BJ (cell line): ENCODE data around the gene GIPC1. TPM values are rescaled to one million over a fixed set of nuclear protein-coding genes. Genes with fewer than 3 reads are reported as not detected.

Source experiments
- CTCF ChIA-PET: fragments of 350-600 bp; formaldehyde crosslinking; extraction: SDS; loops from one replicate; lab custom pipeline; 2021; ENCODE audit warnings: antibody characterized with exemption, inconsistent platforms; lab: Yijun Ruan, JAX
- POLR2A ChIA-PET: fragments of 300-600 bp; sonication (Branson Sonifier 250); formaldehyde crosslinking; extraction: SDS; loops from one replicate; lab custom pipeline; 2021; ENCODE audit warnings: antibody characterized with exemption; lab: Charles Lee
- DNase-seq: peaks from one replicate; pipeline ENCODE4 v3.0.0-alpha.2; 2011; ENCODE audit warnings: low read depth
- H3K27me3 ChIP-seq: 2 replicates; pipeline ENCODE4 v1.6.0; 2011; ENCODE audit warnings: low read length; ENCODE audit not compliant: control insufficient read depth, insufficient read depth
- H3K36me3 ChIP-seq: 2 replicates; pipeline ENCODE4 v1.5.1; 2011; ENCODE audit warnings: low read length; ENCODE audit not compliant: control insufficient read depth, insufficient read depth
- H3K4me3 ChIP-seq: 2 replicates; pipeline ENCODE4 v1.5.1; 2011; ENCODE audit warnings: low read depth, mild to moderate bottlenecking, control low read depth, low read length
- CTCF ChIP-seq: IDR thresholded peaks from 2 replicates; pipeline ENCODE4 v1.5.1; 2011; ENCODE audit warnings: low read depth, mild to moderate bottlenecking, control low read depth, inconsistent platforms, low read length, moderate library complexity; ENCODE audit not compliant: insufficient read depth
- polyA plus RNA-seq: library from polyadenylated mRNA; depleted of rRNA; stranded (reverse); fragments of >200 nt; gene quantifications from 2 replicates; pipeline ENCODE4 v1.2.3, GENCODE V29; 2011

The GIPC1 gene
- polyA plus RNA-seq, 1 experiment, result 119 TPM

- peaks cover 38% of the 10 kb centered on the region for H3K36me3 ChIP-seq
- H3K4me3 ChIP-seq, result no peak overlapping the region
- ChIA-PET POLR2A (no interaction called here), CTCF (interaction anchor here (0.8 to 1.0 kb wide), 2 partner anchors 21 to 251 kb away, joined by 3 to 7 read pairs; no protein-coding TSS in a partner anchor)
- no peaks in the 10 kb centered on the region for H3K27me3 ChIP-seq
- DNase-seq, result no peak
- no peak for TF ChIP-seq CTCF
Measured at GRCh38 chr19:14450876-14451275, 45.1 kb downstream of the GIPC1 start.

DNA sequence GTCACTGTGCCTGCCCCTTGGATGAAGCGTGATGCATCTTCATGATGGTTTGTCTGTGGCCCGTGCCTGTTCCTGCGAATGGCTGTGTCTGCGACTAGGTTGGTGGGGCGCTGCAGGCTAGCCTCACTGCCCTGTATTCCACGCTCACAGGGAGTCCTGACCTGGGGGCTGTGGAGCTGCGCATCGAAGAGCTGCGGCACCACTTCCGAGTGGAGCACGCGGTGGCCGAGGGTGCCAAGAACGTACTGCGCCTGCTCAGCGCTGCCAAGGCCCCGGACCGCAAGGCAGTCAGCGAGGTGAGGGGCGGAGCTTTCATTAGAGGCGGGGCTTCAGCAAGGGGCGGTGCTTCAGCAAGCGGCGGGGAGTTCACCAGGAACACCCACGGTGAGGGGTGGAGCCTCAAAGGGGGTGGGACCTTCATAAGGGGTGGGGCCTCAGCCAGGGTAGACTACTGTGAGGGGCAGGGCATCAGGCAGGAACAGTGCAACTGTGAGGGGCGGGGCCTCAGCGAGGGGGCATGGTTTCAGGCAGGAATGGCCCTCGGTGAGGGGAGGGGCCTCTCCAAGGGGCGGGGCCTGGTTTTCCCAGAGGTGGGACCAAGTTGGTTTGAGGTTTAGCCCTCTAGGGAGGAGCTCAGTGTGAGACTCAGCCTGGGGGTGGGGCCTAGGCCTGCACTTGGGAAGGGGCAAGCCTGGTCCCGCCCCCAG lies 45.6 kb downstream of the GIPC1 start:
- peaks cover 38% of the 10 kb centered on the region for H3K36me3 ChIP-seq
- TF ChIP-seq CTCF, result no peak
- no peak overlapping the region for H3K4me3 ChIP-seq
- no peak for DNase-seq
- ChIA-PET CTCF (interaction anchor here (0.8 to 1.0 kb wide), 2 partner anchors 22 to 250 kb away, joined by 3 to 7 read pairs; no protein-coding TSS in a partner anchor), POLR2A (interaction anchor here (0.5 kb wide), 1 partner anchor 48 kb away, joined by 4 read pairs; no protein-coding TSS in a partner anchor)
- H3K27me3 ChIP-seq, result no peaks in the 10 kb centered on the region

GRCh38 chr19:14449321-14449720 lies 46.6 kb downstream of the GIPC1 start:
- ChIA-PET CTCF (no interaction called here), POLR2A (no interaction called here)
- no peak for DNase-seq
- no peaks in the 10 kb centered on the region for H3K27me3 ChIP-seq
- no peak for TF ChIP-seq CTCF
- H3K36me3 ChIP-seq, result peaks cover 41% of the 10 kb centered on the region
- no peak overlapping the region for H3K4me3 ChIP-seq

GRCh38 chr19:14446336-14447036 lies 49.4 kb downstream of the GIPC1 start:
- Histone ChIP-seq H3K4me3 (no peak overlapping the region), H3K36me3 (peaks cover 51% of the 10 kb centered on the region), H3K27me3 (no peaks in the 10 kb centered on the region)
- ChIA-PET POLR2A (no interaction called here), CTCF (interaction anchor here (0.5 to 1.2 kb wide), 3 partner anchors 10 to 26 kb away, joined by 3 to 4 read pairs (median 3); no protein-coding TSS in a partner anchor)
- TF ChIP-seq CTCF, result no peak
- DNase-seq, result no peak

- Histone ChIP-seq H3K4me3 (no peak overlapping the region), H3K27me3 (no peaks in the 10 kb centered on the region), H3K36me3 (peaks cover 37% of the 10 kb centered on the region)
- TF ChIP-seq CTCF, result no peak
- POLR2A ChIA-PET, result no interaction called here
- CTCF ChIA-PET, result no interaction called here
- DNase-seq, result no peak
Measured at GRCh38 chr19:14443632-14444216, 52.2 kb downstream of the GIPC1 start.
